HCT116 (cell line): Measurements from ENCODE around the gene SLC35B2. TPM values are rescaled to one million over a fixed set of nuclear protein-coding genes. Genes with fewer than 3 reads are reported as not detected.

ENCODE experiments used
- ATAC-seq: fragments of 200-7000 bp; cut with Tn5 transposase; 2 replicates; pipeline ENCODE4 v1.9.1; 2020; ENCODE audit warnings: mild to moderate bottlenecking, moderate library complexity
- BruUV-seq: library from RNA; stranded (reverse); fragments of 400-500 nt; replicated peaks from 2 replicates; lab custom pipeline; 2021; lab: Mats Ljungman, UMichigan
- CTCF ChIA-PET: fragments of 300-600 bp; sonication (Branson Sonifier 250); formaldehyde crosslinking; loops from one replicate; lab custom pipeline; 2021; ENCODE audit warnings: antibody characterized with exemption; lab: Charles Lee
- POLR2A ChIA-PET: fragments of 300-600, 350-600 bp; sonication (Branson Sonifier 250); formaldehyde crosslinking; loops from one replicate; lab custom pipeline; 2021; ENCODE audit warnings: antibody characterized with exemption; lab: Charles Lee
- RAD21 ChIA-PET, 2 experiments: fragments of 300-600 bp; sonication (Branson Sonifier 250); formaldehyde crosslinking; loops; one replicate each; lab custom pipeline; 2023; ENCODE audit warnings: low total read pairs in 2 of 2; ENCODE audit not compliant: uncharacterized antibody in 2 of 2, unreplicated experiment in 2 of 2, low non-redundant PET in 1 of 2; lab: Charles Lee
- DNase-seq: peaks from one replicate; pipeline ENCODE4 v3.0.0-alpha.2; 2010; ENCODE audit warnings: low read depth, low spot score
- H2AFZ ChIP-seq: fragments of 200-600 bp; shearing (Covaris generic), sonication (generic); 2 replicates; pipeline ENCODE4 v1.6.1; 2017; ENCODE audit warnings: low read depth, mixed run types, mixed read lengths, antibody characterized with exemption, low read length; ENCODE audit not compliant: poor library complexity, severe bottlenecking
- H3K27ac ChIP-seq: 2 replicates; pipeline ENCODE4 v1.5.1; 2012; ENCODE audit warnings: low read depth, low read length
- H3K27me3 ChIP-seq: fragments of 200-600 bp; sonication (generic); 2 replicates; pipeline ENCODE4 v1.6.1; 2016; ENCODE audit warnings: mixed run types, low read length, mixed read lengths; ENCODE audit not compliant: insufficient read depth
- H3K36me3 ChIP-seq, 2 experiments: fragments of 200-500 bp in 1 of 2; fragments of 200-600 bp in 1 of 2; sonication (Bioruptor generic) in 1 of 2; sonication (generic) in 1 of 2; 2 replicates each; pipeline versions ENCODE4 v1.5.1 to v1.6.1; 2014 to 2016; ENCODE audit warnings: low read length in 2 of 2, inconsistent platforms in 1 of 2, mixed read lengths in 1 of 2, mixed run types in 1 of 2; ENCODE audit not compliant: insufficient read depth in 2 of 2, control insufficient read depth in 1 of 2
- H3K4me1 ChIP-seq, 2 experiments: fragments of 200-600 bp in 1 of 2; sonication (generic) in 1 of 2; 2 replicates each; pipeline versions ENCODE4 v1.5.1 to v1.6.1; 2012 to 2017; ENCODE audit warnings: low read length in 2 of 2, inconsistent platforms in 1 of 2, mild to moderate bottlenecking in 1 of 2, mixed read lengths in 1 of 2, mixed run types in 1 of 2, moderate library complexity in 1 of 2; ENCODE audit not compliant: insufficient read depth in 2 of 2, control insufficient read depth in 1 of 2
- H3K4me2 ChIP-seq: fragments of 200-600 bp; sonication (generic); 2 replicates; pipeline ENCODE4 v1.6.1; 2017; ENCODE audit warnings: mixed run types, low read length, mixed read lengths
- H3K4me3 ChIP-seq, 2 experiments: fragments of 200-600 bp in 1 of 2; sonication (generic) in 1 of 2; replicated peaks in 1 of 2; 2 replicates each; pipeline ENCODE4 v1.5.1; 2011 to 2016; ENCODE audit warnings: low read length in 2 of 2, control low read depth in 1 of 2, low read depth in 1 of 2, mild to moderate bottlenecking in 1 of 2, mixed read lengths in 1 of 2, mixed run types in 1 of 2
- H3K79me2 ChIP-seq: fragments of 200-600 bp; sonication (generic); 2 replicates; pipeline ENCODE4 v1.6.1; 2017; ENCODE audit warnings: mild to moderate bottlenecking, mixed run types, low read length, moderate library complexity, mixed read lengths; ENCODE audit not compliant: insufficient read depth
- H3K9ac ChIP-seq: fragments of 200-600 bp; sonication (generic); 2 replicates; pipeline ENCODE4 v1.6.1; 2016; ENCODE audit warnings: low read length, mixed read lengths
- H3K9me2 ChIP-seq: fragments of 200-600 bp; sonication (generic), shearing (Covaris generic); 2 replicates; pipeline ENCODE4 v1.6.1; 2017; ENCODE audit warnings: mixed run types, mild to moderate bottlenecking, moderate library complexity; ENCODE audit not compliant: insufficient read depth
- H3K9me3 ChIP-seq, 2 experiments: fragments of 200-500 bp in 1 of 2; fragments of 200-600 bp in 1 of 2; sonication (Bioruptor generic) in 1 of 2; sonication (generic) in 1 of 2; 2 replicates each; pipeline ENCODE4 v1.6.1; 2014 to 2017; ENCODE audit warnings: low read length in 2 of 2, mixed read lengths in 2 of 2, inconsistent platforms in 1 of 2, low read depth in 1 of 2, mild to moderate bottlenecking in 1 of 2, mixed run types in 1 of 2, moderate library complexity in 1 of 2; ENCODE audit not compliant: control insufficient read depth in 1 of 2, insufficient read depth in 1 of 2
- H4K20me1 ChIP-seq: fragments of 200-600 bp; sonication (generic), shearing (Covaris generic); 2 replicates; pipeline ENCODE4 v1.6.1; 2017; ENCODE audit warnings: mixed run types, mild to moderate bottlenecking, moderate library complexity; ENCODE audit not compliant: insufficient read depth
- ELF1 ChIP-seq: IDR thresholded peaks from 2 replicates; pipeline ENCODE4 v1.6.1; 2012; ENCODE audit warnings: low read depth, borderline replicate concordance
- EZH2 ChIP-seq: fragments of 200-600 bp; sonication (generic); IDR thresholded peaks from 2 replicates; pipeline ENCODE4 v1.6.1; 2017; ENCODE audit warnings: antibody characterized with exemption, mixed run types
- EZH2phosphoT487 ChIP-seq: fragments of 200-600 bp; IDR thresholded peaks from 2 replicates; pipeline ENCODE4 v1.6.1; 2018; ENCODE audit warnings: antibody characterized with exemption, borderline replicate concordance
- JUND ChIP-seq: IDR thresholded peaks from 2 replicates; pipeline ENCODE4 v1.6.1; 2012
- POLR2A ChIP-seq: IDR thresholded peaks from 2 replicates; pipeline ENCODE4 v1.7.0; 2011; ENCODE audit warnings: borderline replicate concordance; ENCODE audit not compliant: insufficient read depth, insufficient read length; ENCODE audit errors: extremely low read depth
- POLR2AphosphoS5 ChIP-seq: IDR thresholded peaks from 2 replicates; pipeline ENCODE4 v1.6.1; 2011; ENCODE audit warnings: mild to moderate bottlenecking, low read depth, low read length, moderate library complexity
- SIN3A ChIP-seq: IDR thresholded peaks from 2 replicates; pipeline ENCODE4 v1.6.1; 2012; ENCODE audit warnings: low read depth
- SRF ChIP-seq: IDR thresholded peaks from 2 replicates; pipeline ENCODE4 v1.6.1; 2012; ENCODE audit warnings: low read depth
- TCF7L2 ChIP-seq: IDR thresholded peaks from 2 replicates; pipeline ENCODE4 v1.7.0; 2011; ENCODE audit warnings: borderline replicate concordance, inconsistent platforms; ENCODE audit not compliant: insufficient read depth, insufficient read length; ENCODE audit errors: extremely low read depth
- YY1 ChIP-seq: IDR thresholded peaks from 2 replicates; pipeline ENCODE4 v1.6.1; 2011; ENCODE audit warnings: low read length, low read depth, moderate library complexity, mild to moderate bottlenecking; ENCODE audit not compliant: insufficient replicate concordance; ENCODE audit errors: extremely low read depth
- ZFX ChIP-seq: fragments of 450-650 bp; IDR thresholded peaks from 2 replicates; pipeline ENCODE4 v1.6.1; 2017
- ZNF274 ChIP-seq: fragments of 200-500 bp; sonication (Bioruptor generic); IDR thresholded peaks from 2 replicates; pipeline ENCODE4 v1.6.1; 2014; ENCODE audit warnings: mild to moderate bottlenecking, low read depth, low read length, inconsistent platforms
- intact Hi-C: fragments of 100-400 bp; cut with micrococcal nuclease; formaldehyde crosslinking; loops from 2 replicates; pipeline ENCODE4 v1.10.0; 2022
- total RNA-seq: library from RNA; stranded (reverse); gene quantifications from one replicate; pipeline ENCODE4 v1.2.1, GENCODE V29; 2021; ENCODE audit not compliant: unreplicated experiment
- TF ChIP-seq, protein P1 (sequence below): IDR thresholded peaks from 2 replicates; pipeline ENCODE4 v1.6.1; 2012; ENCODE audit warnings: low read depth
- TF ChIP-seq, protein P2 (sequence below): IDR thresholded peaks from 2 replicates; pipeline ENCODE4 v1.6.1; 2012

SLC35B2 gene
- total RNA-seq, 1 experiment from 2014 or later = 50.5 TPM

DNA sequence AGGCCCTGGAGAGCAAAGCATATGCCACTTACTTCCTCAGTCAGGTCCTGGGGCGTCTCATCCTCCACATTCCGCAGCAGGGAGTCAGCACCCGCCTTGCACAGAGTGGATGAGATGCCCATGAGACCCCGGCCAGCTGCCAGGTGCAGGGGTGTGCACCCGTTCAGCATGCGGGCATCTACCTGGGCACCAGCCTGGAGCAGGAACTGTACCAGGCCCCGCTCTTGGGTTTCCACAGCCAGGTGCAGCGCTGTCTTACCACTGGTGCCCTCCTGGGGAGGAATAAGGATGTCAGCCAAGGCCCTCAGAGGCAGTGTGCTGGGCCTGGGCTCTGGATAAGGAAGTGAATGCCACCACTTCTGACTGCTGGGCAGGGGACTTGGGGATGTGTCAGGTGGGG, 2.7 kb upstream of the SLC35B2 start:
- H3K27ac ChIP-seq = no peak overlapping the region
- intact Hi-C loops = no loop called here
- H3K9ac ChIP-seq = no peak overlapping the region
- H3K79me2 ChIP-seq = peaks cover 36% of the 10 kb centered on the region
- H3K4me3 ChIP-seq = no peak overlapping the region
- peaks cover 7% of the 10 kb centered on the region; the same call in 1 of the 2 replicates for H4K20me1 ChIP-seq
- ChIA-PET POLR2A (no interaction called here), RAD21 (no interaction called here), CTCF (no interaction called here)
- H3K9me2 ChIP-seq = no peaks in the 10 kb centered on the region
- peaks cover 10 to 39% of the 10 kb centered on the region in 2 experiments for H3K4me1 ChIP-seq
- no peak for DNase-seq
- H3K36me3 ChIP-seq = peaks cover 4 to 10% of the 10 kb centered on the region in 2 experiments; a peak in 2 of 4 replicates
- H3K9me3 ChIP-seq = no peaks in the 10 kb centered on the region
- no peaks in the 10 kb centered on the region for H3K27me3 ChIP-seq
- H2AFZ ChIP-seq = no peak overlapping the region
- no peak overlapping the region for H3K4me2 ChIP-seq
- no peak for ATAC-seq
- TF ChIP-seq POLR2AphosphoS5 (no peak), SRF (no peak)
- no TSS peak for BruUV-seq

DNA sequence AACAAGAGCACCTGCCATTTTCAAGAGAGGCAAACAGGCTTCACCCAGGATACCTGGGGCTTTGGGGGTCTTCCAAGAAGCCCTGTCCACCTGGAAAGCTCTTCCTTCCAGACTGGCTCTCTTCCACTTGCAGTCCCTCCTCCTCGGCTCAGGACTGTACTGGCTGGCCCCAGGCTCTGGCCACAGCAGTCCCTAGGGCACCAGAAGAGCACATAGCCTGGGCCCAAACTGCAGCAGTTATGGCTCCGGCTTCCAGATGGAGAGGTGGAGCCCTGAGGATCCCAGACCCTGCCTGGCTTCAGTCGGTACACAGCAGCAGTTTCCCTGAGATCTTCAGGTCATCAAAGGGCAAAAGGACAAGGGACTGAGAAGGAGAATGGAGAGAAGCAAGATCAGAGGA, 1.6 kb upstream of the SLC35B2 start:
- H4K20me1 ChIP-seq = peaks cover 11% of the 10 kb centered on the region; the same call in 1 of the 2 replicates
- H3K36me3 ChIP-seq = peaks cover 6 to 18% of the 10 kb centered on the region in 2 experiments; a peak in 3 of 4 replicates
- ChIA-PET RAD21 (no interaction called here), POLR2A (no interaction called here)
- H3K27ac ChIP-seq = no peak overlapping the region
- no TSS peak for BruUV-seq
- peaks cover 3 to 29% of the 10 kb centered on the region in 2 experiments for H3K4me1 ChIP-seq
- no peak overlapping the region for H3K4me3 ChIP-seq
- H3K9me2 ChIP-seq = no peaks in the 10 kb centered on the region
- intact Hi-C loops = no loop called here
- no peak overlapping the region for H3K9ac ChIP-seq
- no peak for ATAC-seq
- H2AFZ ChIP-seq = no peak overlapping the region
- H3K27me3 ChIP-seq = no peaks in the 10 kb centered on the region
- peaks cover 27% of the 10 kb centered on the region for H3K79me2 ChIP-seq
- no peak for DNase-seq
- TF ChIP-seq, protein P1, sequence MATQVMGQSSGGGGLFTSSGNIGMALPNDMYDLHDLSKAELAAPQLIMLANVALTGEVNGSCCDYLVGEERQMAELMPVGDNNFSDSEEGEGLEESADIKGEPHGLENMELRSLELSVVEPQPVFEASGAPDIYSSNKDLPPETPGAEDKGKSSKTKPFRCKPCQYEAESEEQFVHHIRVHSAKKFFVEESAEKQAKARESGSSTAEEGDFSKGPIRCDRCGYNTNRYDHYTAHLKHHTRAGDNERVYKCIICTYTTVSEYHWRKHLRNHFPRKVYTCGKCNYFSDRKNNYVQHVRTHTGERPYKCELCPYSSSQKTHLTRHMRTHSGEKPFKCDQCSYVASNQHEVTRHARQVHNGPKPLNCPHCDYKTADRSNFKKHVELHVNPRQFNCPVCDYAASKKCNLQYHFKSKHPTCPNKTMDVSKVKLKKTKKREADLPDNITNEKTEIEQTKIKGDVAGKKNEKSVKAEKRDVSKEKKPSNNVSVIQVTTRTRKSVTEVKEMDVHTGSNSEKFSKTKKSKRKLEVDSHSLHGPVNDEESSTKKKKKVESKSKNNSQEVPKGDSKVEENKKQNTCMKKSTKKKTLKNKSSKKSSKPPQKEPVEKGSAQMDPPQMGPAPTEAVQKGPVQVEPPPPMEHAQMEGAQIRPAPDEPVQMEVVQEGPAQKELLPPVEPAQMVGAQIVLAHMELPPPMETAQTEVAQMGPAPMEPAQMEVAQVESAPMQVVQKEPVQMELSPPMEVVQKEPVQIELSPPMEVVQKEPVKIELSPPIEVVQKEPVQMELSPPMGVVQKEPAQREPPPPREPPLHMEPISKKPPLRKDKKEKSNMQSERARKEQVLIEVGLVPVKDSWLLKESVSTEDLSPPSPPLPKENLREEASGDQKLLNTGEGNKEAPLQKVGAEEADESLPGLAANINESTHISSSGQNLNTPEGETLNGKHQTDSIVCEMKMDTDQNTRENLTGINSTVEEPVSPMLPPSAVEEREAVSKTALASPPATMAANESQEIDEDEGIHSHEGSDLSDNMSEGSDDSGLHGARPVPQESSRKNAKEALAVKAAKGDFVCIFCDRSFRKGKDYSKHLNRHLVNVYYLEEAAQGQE = no peak
- TF ChIP-seq ELF1 (no peak), SIN3A (no peak), SRF (no peak), EZH2 (no peak), ZFX (no peak), ZNF274 (no peak), POLR2AphosphoS5 (no peak), YY1 (no peak), POLR2A (no peak), JUND (no peak), EZH2phosphoT487 (no peak), TCF7L2 (no peak)
- TF ChIP-seq, protein P2, sequence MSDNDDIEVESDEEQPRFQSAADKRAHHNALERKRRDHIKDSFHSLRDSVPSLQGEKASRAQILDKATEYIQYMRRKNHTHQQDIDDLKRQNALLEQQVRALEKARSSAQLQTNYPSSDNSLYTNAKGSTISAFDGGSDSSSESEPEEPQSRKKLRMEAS = no peak
- TF ChIP-seq, all 23 proteins: peak for 0
- CTCF ChIA-PET = no interaction called here
- no peak overlapping the region for H3K4me2 ChIP-seq
- no peaks in the 10 kb centered on the region for H3K9me3 ChIP-seq
